H1 (cell line): Measurements from ENCODE around the gene NME7.
"Not testable (repeated sequence)": the region's sequence is repeated elsewhere in the genome, so short reads cannot be mapped to it uniquely, and the experiment has no call there.

Experiments used
- CBX5 ChIP-seq: fragments of 300-800, 300-1000 bp; sonication (generic); IDR thresholded peaks from 2 replicates; pipeline ENCODE4 v1.7.1; 2016; ENCODE audit warnings: antibody characterized with exemption, low read length, low read depth
- CEBPB ChIP-seq: IDR thresholded peaks from 2 replicates; pipeline ENCODE4 v1.6.1; 2012; ENCODE audit warnings: low read depth, low read length
- CTCF ChIP-seq, 3 experiments: IDR thresholded peaks; 1 replicate in 2 of 3; 2 replicates in 1 of 3; pipeline versions ENCODE4 v1.5.1 to v1.6.1; 2011; ENCODE audit warnings: low read length in 3 of 3, mild to moderate bottlenecking in 3 of 3, inconsistent platforms in 2 of 3, low read depth in 1 of 3, moderate library complexity in 1 of 3; ENCODE audit not compliant: insufficient read depth in 1 of 3; ENCODE audit errors: control extremely low read depth in 1 of 3
- EP300 ChIP-seq, 2 experiments: IDR thresholded peaks; 1 replicate in 1 of 2; 2 replicates in 1 of 2; pipeline ENCODE4 v1.6.1; 2011 to 2012; ENCODE audit warnings: low read depth in 2 of 2, low read length in 2 of 2, mild to moderate bottlenecking in 2 of 2, borderline replicate concordance in 1 of 2, inconsistent platforms in 1 of 2, moderate library complexity in 1 of 2
- EZH2 ChIP-seq: fragments of 200-600 bp; sonication (generic); IDR thresholded peaks from 2 replicates; pipeline ENCODE4 v1.7.1; 2012; ENCODE audit warnings: low read depth, mild to moderate bottlenecking, moderate library complexity, low read length, inconsistent platforms; ENCODE audit not compliant: severe bottlenecking
- JUND ChIP-seq: IDR thresholded peaks from 2 replicates; pipeline ENCODE4 v1.6.1; 2011; ENCODE audit warnings: mild to moderate bottlenecking, improper control_type of control experiment, low read length
- POLR2A ChIP-seq, 2 experiments: IDR thresholded peaks; 1 replicate in 1 of 2; 2 replicates in 1 of 2; pipeline ENCODE4 v1.6.1; 2011; ENCODE audit warnings: low read depth in 2 of 2, low read length in 2 of 2, mild to moderate bottlenecking in 2 of 2; ENCODE audit errors: control extremely low read depth in 1 of 2
- POLR2AphosphoS5 ChIP-seq: IDR thresholded peaks from 2 replicates; pipeline ENCODE4 v1.6.1; 2011; ENCODE audit warnings: low read depth, low read length
- SRF ChIP-seq: IDR thresholded peaks from 2 replicates; pipeline ENCODE4 v1.6.1; 2011; ENCODE audit warnings: mild to moderate bottlenecking, low read depth, low read length, moderate library complexity
- TAF1 ChIP-seq: IDR thresholded peaks from 2 replicates; pipeline ENCODE4 v1.6.1; 2011; ENCODE audit warnings: mild to moderate bottlenecking, low read depth, low read length
- TBP ChIP-seq: IDR thresholded peaks from 2 replicates; pipeline ENCODE4 v1.6.1; 2011; ENCODE audit warnings: low read depth, low read length, improper control_type of control experiment
- USF2 ChIP-seq: IDR thresholded peaks from 2 replicates; pipeline ENCODE4 v1.6.1; 2011; ENCODE audit warnings: low read length, improper control_type of control experiment

GRCh38 chr1:169334727-169335126, 32.9 kb downstream of the NME7 start:
- TF ChIP-seq POLR2AphosphoS5; EP300 (IDR thresholded peaks at IDR 0.05; ENCODE audit: borderline replicate concordance in 1 of 2, low read depth in 2 of 2, low read length in 2 of 2); EZH2; USF2; CTCF (IDR thresholded peaks at IDR 0.05; ENCODE audit: control extremely low read depth in 1 of 3, insufficient read depth in 1 of 3, low read depth in 1 of 3, low read length in 3 of 3); TBP; CBX5; POLR2A (IDR thresholded peaks at IDR 0.05; ENCODE audit: control extremely low read depth in 1 of 2, low read depth in 2 of 2, low read length in 2 of 2); TAF1; SRF; CEBPB; JUND: not testable (repeated sequence)
